ENCODE measurements around the gene WASF3.
"Not testable (repeated sequence)": the region's sequence is repeated elsewhere in the genome, so short reads cannot be mapped to it uniquely, and the experiment has no call there.

The WASF3 gene

DNA sequence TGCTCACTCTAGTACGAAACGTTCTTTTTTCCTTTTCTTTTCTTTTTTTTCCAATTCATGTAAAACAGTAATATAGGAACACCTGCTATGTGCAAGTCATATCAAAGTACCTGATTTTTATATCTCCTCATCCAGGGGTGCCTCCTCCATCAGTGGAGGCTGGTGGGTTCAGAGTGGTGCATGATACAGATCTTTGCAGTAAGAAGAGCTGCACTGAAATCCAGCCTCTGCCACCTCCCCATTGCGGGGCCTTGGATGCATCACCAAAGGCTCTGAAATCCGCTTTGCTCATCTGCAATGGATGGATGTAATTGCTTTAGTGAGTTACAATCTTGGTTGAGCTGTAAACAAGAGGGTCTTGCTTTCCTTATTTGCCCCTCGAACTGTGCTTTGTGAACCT lies 164.8 kb downstream of the WASF3 start:
- no peak overlapping the region for H3K4me2 ChIP-seq (ENCODE audit: low read length)

DNA sequence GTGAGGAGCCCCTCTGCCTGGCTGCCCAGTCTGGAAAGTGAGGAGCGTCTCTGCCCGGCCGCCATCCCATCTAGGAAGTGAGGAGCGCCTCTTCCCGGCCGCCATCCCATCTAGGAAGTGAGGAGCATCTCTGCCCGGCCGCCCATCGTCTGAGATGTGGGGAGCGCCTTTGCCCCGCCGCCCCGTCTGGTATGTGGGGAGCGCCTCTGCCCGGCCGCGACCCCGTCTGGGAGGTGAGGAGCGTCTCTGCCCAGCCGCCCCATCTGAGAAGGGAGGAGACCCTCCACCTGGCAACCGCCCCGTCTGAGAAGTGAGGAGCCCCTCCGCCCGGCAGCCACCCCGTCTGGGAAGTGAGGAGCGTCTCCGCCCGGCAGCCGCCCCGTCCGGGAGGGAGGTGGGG lies 166.1 kb downstream of the WASF3 start:
- not testable (repeated sequence) for H3K4me1 ChIP-seq (ENCODE audit: insufficient read depth, low read length, severe bottlenecking); H3K9me3 ChIP-seq (ENCODE audit: low read length); H3F3A ChIP-seq (ENCODE audit: insufficient read depth, low read length); H3K9ac ChIP-seq (ENCODE audit: low read length); H3K79me2 ChIP-seq (ENCODE audit: insufficient read depth, low read length); H3K4me3 ChIP-seq (ENCODE audit: low read depth, low read length, poor library complexity, severe bottlenecking); H3K27me3 ChIP-seq (ENCODE audit: insufficient read depth, low read length); H2AFZ ChIP-seq (ENCODE audit: low read length); H3K9me2 ChIP-seq (ENCODE audit: low read depth, low read length); H4K20me1 ChIP-seq (ENCODE audit: insufficient read depth, low read length); H3K27ac ChIP-seq (ENCODE audit: low read depth, low read length, poor library complexity, severe bottlenecking); H3K4me2 ChIP-seq (ENCODE audit: low read length); H3K36me3 ChIP-seq (ENCODE audit: insufficient read depth, low read length)

More for the DNA sequence above, 164.8 kb downstream of the WASF3 start:
- Histone ChIP-seq H3K4me3 (ENCODE audit: low read depth, low read length, poor library complexity, severe bottlenecking) (no peak overlapping the region), H3K79me2 (ENCODE audit: insufficient read depth, low read length) (no peaks in the 10 kb centered on the region), H3K36me3 (ENCODE audit: insufficient read depth, low read length) (no peaks in the 10 kb centered on the region), H3K27ac (ENCODE audit: low read depth, low read length, poor library complexity, severe bottlenecking) (no peak overlapping the region), H3F3A (ENCODE audit: insufficient read depth, low read length) (no peaks in the 10 kb centered on the region), H3K9me2 (ENCODE audit: low read depth, low read length) (no peaks in the 10 kb centered on the region), H3K9me3 (ENCODE audit: low read length) (no peaks in the 10 kb centered on the region), H3K27me3 (ENCODE audit: insufficient read depth, low read length) (no peaks in the 10 kb centered on the region), H4K20me1 (ENCODE audit: insufficient read depth, low read length) (no peaks in the 10 kb centered on the region), H2AFZ (ENCODE audit: low read length) (no peak overlapping the region), H3K9ac (ENCODE audit: low read length) (no peak overlapping the region), H3K4me1 (ENCODE audit: insufficient read depth, low read length, severe bottlenecking) (no peaks in the 10 kb centered on the region)
- no peak for TF ChIP-seq EZH2 (IDR thresholded peaks at IDR 0.05; ENCODE audit: borderline replicate concordance, low read length)
- no peak for TF ChIP-seq CTCF (IDR thresholded peaks at IDR 0.05; ENCODE audit: low read length)

GRCh38 chr13:26726684-26727083 lies 169.2 kb downstream of the WASF3 start:
- no peak overlapping the region for H3K27ac ChIP-seq (ENCODE audit: low read depth, low read length, poor library complexity, severe bottlenecking)
- no peaks in the 10 kb centered on the region for H3K4me1 ChIP-seq (ENCODE audit: insufficient read depth, low read length, severe bottlenecking)
- no peaks in the 10 kb centered on the region for H3K9me2 ChIP-seq (ENCODE audit: low read depth, low read length)
- H3F3A ChIP-seq (ENCODE audit: insufficient read depth, low read length) = no peaks in the 10 kb centered on the region
- H4K20me1 ChIP-seq (ENCODE audit: insufficient read depth, low read length) = no peaks in the 10 kb centered on the region
- H3K4me3 ChIP-seq (ENCODE audit: low read depth, low read length, poor library complexity, severe bottlenecking) = no peak overlapping the region
- no peak overlapping the region for H3K9ac ChIP-seq (ENCODE audit: low read length)
- H3K27me3 ChIP-seq (ENCODE audit: insufficient read depth, low read length) = no peaks in the 10 kb centered on the region
- no peak overlapping the region for H2AFZ ChIP-seq (ENCODE audit: low read length)
- H3K79me2 ChIP-seq (ENCODE audit: insufficient read depth, low read length) = no peaks in the 10 kb centered on the region
- no peaks in the 10 kb centered on the region for H3K36me3 ChIP-seq (ENCODE audit: insufficient read depth, low read length)
- no peak overlapping the region for H3K4me2 ChIP-seq (ENCODE audit: low read length)
- TF ChIP-seq EZH2 (IDR thresholded peaks at IDR 0.05; ENCODE audit: borderline replicate concordance, low read length) = no peak
- no peak for TF ChIP-seq CTCF (IDR thresholded peaks at IDR 0.05; ENCODE audit: low read length)
- H3K9me3 ChIP-seq (ENCODE audit: low read length) = no peaks in the 10 kb centered on the region

- Histone ChIP-seq H3K27ac (ENCODE audit: low read depth, low read length, poor library complexity, severe bottlenecking) (no peak overlapping the region), H3K79me2 (ENCODE audit: insufficient read depth, low read length) (no peaks in the 10 kb centered on the region), H3K9me3 (ENCODE audit: low read length) (no peaks in the 10 kb centered on the region), H3F3A (ENCODE audit: insufficient read depth, low read length) (no peaks in the 10 kb centered on the region), H2AFZ (ENCODE audit: low read length) (no peak overlapping the region), H3K9me2 (ENCODE audit: low read depth, low read length) (no peaks in the 10 kb centered on the region), H3K4me1 (ENCODE audit: insufficient read depth, low read length, severe bottlenecking) (no peaks in the 10 kb centered on the region), H4K20me1 (ENCODE audit: insufficient read depth, low read length) (no peaks in the 10 kb centered on the region), H3K4me3 (ENCODE audit: low read depth, low read length, poor library complexity, severe bottlenecking) (no peak overlapping the region), H3K4me2 (ENCODE audit: low read length) (no peak overlapping the region), H3K9ac (ENCODE audit: low read length) (no peak overlapping the region), H3K27me3 (ENCODE audit: insufficient read depth, low read length) (no peaks in the 10 kb centered on the region), H3K36me3 (ENCODE audit: insufficient read depth, low read length) (no peaks in the 10 kb centered on the region)
- no peak for TF ChIP-seq CTCF (IDR thresholded peaks at IDR 0.05; ENCODE audit: low read length)
- TF ChIP-seq EZH2 (IDR thresholded peaks at IDR 0.05; ENCODE audit: borderline replicate concordance, low read length) = no peak
Observed at GRCh38 chr13:26727122-26727521, 169.6 kb downstream of the WASF3 start.
